ENCODE measurements around the gene EME1. TPM values are rescaled to one million over a fixed set of nuclear protein-coding genes. Genes with fewer than 3 reads are reported as not detected.
A peak's percentile ranks its signal among the peaks of the same experiment; 100 is the strongest.

EME1 gene
- polyA plus RNA-seq, 1 donor from 2014 or later = 5.4 TPM

DNA sequence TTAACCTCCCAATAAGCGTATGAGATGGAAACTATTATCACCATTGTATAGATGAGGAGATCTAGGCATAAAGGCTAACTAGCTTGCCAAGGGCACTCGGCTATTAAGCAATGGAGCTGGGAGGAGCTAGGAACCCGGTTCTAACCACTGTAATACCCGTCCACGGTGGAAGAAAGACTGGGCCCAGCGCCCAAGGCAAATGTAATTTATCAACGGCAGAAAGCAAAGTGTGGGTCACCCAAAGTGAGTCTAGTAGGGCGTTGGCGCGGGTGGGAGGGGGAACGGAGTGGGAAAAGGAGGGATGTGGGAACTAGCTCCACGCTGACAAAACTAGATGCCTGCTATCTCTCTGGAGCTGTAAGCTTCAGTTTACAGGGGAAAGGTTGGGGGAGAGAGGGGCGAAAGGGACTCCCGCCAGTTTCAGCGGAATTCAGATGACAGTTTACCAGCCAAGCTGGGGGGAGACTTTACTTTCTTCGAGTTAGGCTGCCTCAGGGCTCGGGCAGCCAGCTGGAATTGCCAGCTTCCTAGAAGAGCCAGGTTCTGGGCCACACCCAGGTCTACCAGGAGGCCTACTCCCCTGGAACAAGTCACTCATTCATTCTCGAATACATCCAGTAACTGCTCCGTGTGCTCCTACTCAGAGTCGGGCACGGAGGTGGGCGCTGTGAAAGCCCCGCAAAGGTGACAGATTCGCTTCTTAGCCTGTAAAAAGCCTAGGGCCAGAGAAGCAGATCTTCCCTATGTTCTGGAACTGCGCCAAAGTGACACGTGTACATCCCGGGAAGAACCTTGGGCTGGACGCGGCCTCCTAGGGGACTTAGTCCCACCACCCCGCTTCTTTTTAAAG, 23.5 kb downstream of the EME1 start:
- Histone ChIP-seq H3K9me3 (ENCODE audit: low read length) (no peaks in the 10 kb centered on the region), H3K9ac (ENCODE audit: low read length) (peak overlapping the region; percentile 82), H2AFZ (ENCODE audit: low read depth, low read length) (peak overlapping the region; percentile 65), H3K36me3 (ENCODE audit: insufficient read depth, low read length) (no peaks in the 10 kb centered on the region), H4K20me1 (ENCODE audit: insufficient read depth) (no peaks in the 10 kb centered on the region), H3K79me2 (replicated peaks; ENCODE audit: insufficient read depth, low read length) (peaks cover 15% of the 10 kb centered on the region), H3K9me2 (ENCODE audit: insufficient read depth, low read length) (no peaks in the 10 kb centered on the region), H3K4me3 (ENCODE audit: low read length) (peak overlapping the region; percentile 98), H3F3A (ENCODE audit: insufficient read depth, low read length, poor library complexity, severe bottlenecking) (no peaks in the 10 kb centered on the region), H3K27ac (ENCODE audit: low read length) (peak overlapping the region; percentile 44), H3K4me2 (ENCODE audit: low read length) (peak overlapping the region; percentile 94), H3K27me3 (ENCODE audit: insufficient read depth, low read depth, low read length) (no peaks in the 10 kb centered on the region)
- TF ChIP-seq, protein P1, sequence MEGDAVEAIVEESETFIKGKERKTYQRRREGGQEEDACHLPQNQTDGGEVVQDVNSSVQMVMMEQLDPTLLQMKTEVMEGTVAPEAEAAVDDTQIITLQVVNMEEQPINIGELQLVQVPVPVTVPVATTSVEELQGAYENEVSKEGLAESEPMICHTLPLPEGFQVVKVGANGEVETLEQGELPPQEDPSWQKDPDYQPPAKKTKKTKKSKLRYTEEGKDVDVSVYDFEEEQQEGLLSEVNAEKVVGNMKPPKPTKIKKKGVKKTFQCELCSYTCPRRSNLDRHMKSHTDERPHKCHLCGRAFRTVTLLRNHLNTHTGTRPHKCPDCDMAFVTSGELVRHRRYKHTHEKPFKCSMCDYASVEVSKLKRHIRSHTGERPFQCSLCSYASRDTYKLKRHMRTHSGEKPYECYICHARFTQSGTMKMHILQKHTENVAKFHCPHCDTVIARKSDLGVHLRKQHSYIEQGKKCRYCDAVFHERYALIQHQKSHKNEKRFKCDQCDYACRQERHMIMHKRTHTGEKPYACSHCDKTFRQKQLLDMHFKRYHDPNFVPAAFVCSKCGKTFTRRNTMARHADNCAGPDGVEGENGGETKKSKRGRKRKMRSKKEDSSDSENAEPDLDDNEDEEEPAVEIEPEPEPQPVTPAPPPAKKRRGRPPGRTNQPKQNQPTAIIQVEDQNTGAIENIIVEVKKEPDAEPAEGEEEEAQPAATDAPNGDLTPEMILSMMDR (IDR thresholded peaks at IDR 0.05; ENCODE audit: poor library complexity, severe bottlenecking) = no peak
- TF ChIP-seq, protein P2, sequence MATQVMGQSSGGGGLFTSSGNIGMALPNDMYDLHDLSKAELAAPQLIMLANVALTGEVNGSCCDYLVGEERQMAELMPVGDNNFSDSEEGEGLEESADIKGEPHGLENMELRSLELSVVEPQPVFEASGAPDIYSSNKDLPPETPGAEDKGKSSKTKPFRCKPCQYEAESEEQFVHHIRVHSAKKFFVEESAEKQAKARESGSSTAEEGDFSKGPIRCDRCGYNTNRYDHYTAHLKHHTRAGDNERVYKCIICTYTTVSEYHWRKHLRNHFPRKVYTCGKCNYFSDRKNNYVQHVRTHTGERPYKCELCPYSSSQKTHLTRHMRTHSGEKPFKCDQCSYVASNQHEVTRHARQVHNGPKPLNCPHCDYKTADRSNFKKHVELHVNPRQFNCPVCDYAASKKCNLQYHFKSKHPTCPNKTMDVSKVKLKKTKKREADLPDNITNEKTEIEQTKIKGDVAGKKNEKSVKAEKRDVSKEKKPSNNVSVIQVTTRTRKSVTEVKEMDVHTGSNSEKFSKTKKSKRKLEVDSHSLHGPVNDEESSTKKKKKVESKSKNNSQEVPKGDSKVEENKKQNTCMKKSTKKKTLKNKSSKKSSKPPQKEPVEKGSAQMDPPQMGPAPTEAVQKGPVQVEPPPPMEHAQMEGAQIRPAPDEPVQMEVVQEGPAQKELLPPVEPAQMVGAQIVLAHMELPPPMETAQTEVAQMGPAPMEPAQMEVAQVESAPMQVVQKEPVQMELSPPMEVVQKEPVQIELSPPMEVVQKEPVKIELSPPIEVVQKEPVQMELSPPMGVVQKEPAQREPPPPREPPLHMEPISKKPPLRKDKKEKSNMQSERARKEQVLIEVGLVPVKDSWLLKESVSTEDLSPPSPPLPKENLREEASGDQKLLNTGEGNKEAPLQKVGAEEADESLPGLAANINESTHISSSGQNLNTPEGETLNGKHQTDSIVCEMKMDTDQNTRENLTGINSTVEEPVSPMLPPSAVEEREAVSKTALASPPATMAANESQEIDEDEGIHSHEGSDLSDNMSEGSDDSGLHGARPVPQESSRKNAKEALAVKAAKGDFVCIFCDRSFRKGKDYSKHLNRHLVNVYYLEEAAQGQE (IDR thresholded peaks at IDR 0.05; ENCODE audit: borderline replicate concordance) = no peak
- TF ChIP-seq MXI1 (conservative IDR thresholded peaks at IDR 0.05; ENCODE audit: poor library complexity, severe bottlenecking) = no peak
- no peak for TF ChIP-seq RAD21 (conservative IDR thresholded peaks at IDR 0.05)
- no peak for TF ChIP-seq EP300 (conservative IDR thresholded peaks at IDR 0.05; ENCODE audit: poor library complexity, severe bottlenecking)
- no peak for TF ChIP-seq SMC3 (conservative IDR thresholded peaks at IDR 0.05; ENCODE audit: poor library complexity)
- TF ChIP-seq TAF1 (IDR thresholded peaks at IDR 0.05; ENCODE audit: low read depth) = no peak
- no peak for TF ChIP-seq POLR2AphosphoS5 (IDR thresholded peaks at IDR 0.05)
- TF ChIP-seq EZH2 (IDR thresholded peaks at IDR 0.05; ENCODE audit: borderline replicate concordance, insufficient read depth, low read length, poor library complexity, severe bottlenecking) = no peak

DNA sequence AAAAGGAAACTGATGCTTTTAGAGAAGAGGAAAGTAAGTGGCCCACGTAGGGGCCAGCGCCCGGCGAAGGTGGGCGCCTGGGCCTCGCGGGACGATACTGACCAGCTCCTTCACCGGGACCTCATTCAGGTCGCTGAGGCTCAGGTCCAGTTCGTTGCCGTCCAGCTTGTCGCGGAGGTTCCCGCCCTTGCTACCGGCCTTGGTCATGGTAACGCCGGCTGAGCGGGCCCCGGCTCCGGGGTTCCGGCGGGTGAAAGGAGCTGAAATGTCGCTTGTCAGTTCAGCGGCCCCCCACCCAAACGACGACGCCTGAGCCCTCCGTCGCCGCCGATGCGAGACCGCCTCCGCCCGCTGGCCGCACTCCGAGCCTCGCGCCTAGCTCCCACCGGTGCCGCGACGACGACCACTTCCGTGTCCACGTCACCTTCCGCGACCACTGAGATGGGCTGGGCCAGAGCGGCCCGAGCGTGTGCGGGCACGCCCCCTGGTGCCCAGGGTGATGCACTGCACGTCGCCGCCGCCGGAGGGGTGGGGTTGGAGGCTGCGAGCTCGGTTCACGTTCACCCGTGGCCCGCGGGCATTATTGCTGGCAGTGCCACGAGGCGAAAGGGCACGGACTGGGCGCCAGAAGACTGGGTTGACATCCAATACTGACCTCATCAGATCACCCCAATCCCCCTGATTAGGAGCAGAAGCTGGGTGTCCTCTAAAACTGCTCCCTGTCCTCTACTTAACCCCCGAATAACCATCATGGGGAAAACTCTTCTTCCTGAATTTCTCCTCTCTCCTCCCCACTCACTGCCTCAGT, 24.3 kb downstream of the EME1 start, which contains the start of gene LRRC59:
Gene LRRC59, minus strand, starts transcription at position 413 of the 808 bp plus-strand sequence. Its CDS starts 206 bp downstream, at position 207.
- Histone ChIP-seq H3K27ac (ENCODE audit: low read length) (peak within 1 kb of the TSS; percentile 44), H2AFZ (ENCODE audit: low read depth, low read length) (peak within 1 kb of the TSS; percentile 65), H3K4me3 (ENCODE audit: low read length) (peak within 1 kb of the TSS; percentile 98), H3K27me3 (ENCODE audit: insufficient read depth, low read depth, low read length) (no peaks in the 10 kb centered on the region), H3K79me2 (replicated peaks; ENCODE audit: insufficient read depth, low read length) (peaks cover 15% of the 10 kb centered on the region), H3K4me2 (ENCODE audit: low read length) (peak within 1 kb of the TSS; percentile 94), H3K9ac (ENCODE audit: low read length) (peak within 1 kb of the TSS; percentile 82), H3K36me3 (ENCODE audit: insufficient read depth, low read length) (no peaks in the 10 kb centered on the region), H4K20me1 (ENCODE audit: insufficient read depth) (no peaks in the 10 kb centered on the region), H3K9me3 (ENCODE audit: low read length) (no peaks in the 10 kb centered on the region), H3K9me2 (ENCODE audit: insufficient read depth, low read length) (no peaks in the 10 kb centered on the region), H3F3A (ENCODE audit: insufficient read depth, low read length, poor library complexity, severe bottlenecking) (no peaks in the 10 kb centered on the region)
- TF ChIP-seq EP300 (conservative IDR thresholded peaks at IDR 0.05; ENCODE audit: poor library complexity, severe bottlenecking) (peak; percentile 66), SMC3 (conservative IDR thresholded peaks at IDR 0.05; ENCODE audit: poor library complexity) (peak; percentile 68), EZH2 (IDR thresholded peaks at IDR 0.05; ENCODE audit: borderline replicate concordance, insufficient read depth, low read length, poor library complexity, severe bottlenecking) (no peak), RAD21 (conservative IDR thresholded peaks at IDR 0.05) (peak; percentile 62), POLR2AphosphoS5 (IDR thresholded peaks at IDR 0.05) (peak; percentile 98), MXI1 (conservative IDR thresholded peaks at IDR 0.05; ENCODE audit: poor library complexity, severe bottlenecking) (peak; percentile 89), TAF1 (IDR thresholded peaks at IDR 0.05; ENCODE audit: low read depth) (peak; percentile 54)
- TF ChIP-seq, protein P2 (IDR thresholded peaks at IDR 0.05; ENCODE audit: borderline replicate concordance) = peak; percentile 41
- TF ChIP-seq, protein P1 (IDR thresholded peaks at IDR 0.05; ENCODE audit: poor library complexity, severe bottlenecking) = peak; percentile 99

Measured in neural cell (in vitro differentiated cells).